GM23338 (cell line): Measurements from ENCODE around the gene LMAN2L. TPM values are rescaled to one million over a fixed set of nuclear protein-coding genes. Genes with fewer than 3 reads are reported as not detected.

Experiments used
- ATAC-seq: fragments of 200-7000 bp; cut with Tn5 transposase; 3 replicates; pipeline ENCODE4 v1.9.1; 2020
- DNase-seq: peaks from one replicate; pipeline ENCODE4 v3.0.0-alpha.2; 2015; ENCODE audit warnings: low spot score
- H2AFZ ChIP-seq: fragments of 200-600 bp; sonication (generic); 2 replicates; pipeline ENCODE4 v1.8.0; 2016; ENCODE audit warnings: antibody characterized with exemption, mild to moderate bottlenecking, moderate library complexity
- H3F3A ChIP-seq: fragments of 200-600 bp; sonication (generic); replicated peaks from 2 replicates; pipeline ENCODE4 v1.8.0; 2017; ENCODE audit warnings: antibody characterized with exemption, mixed run types, low read depth
- H3K27ac ChIP-seq: fragments of 200-600 bp; sonication (generic); 2 replicates; pipeline ENCODE4 v1.6.1; 2016; ENCODE audit warnings: low read depth
- H3K27me3 ChIP-seq: fragments of 200-600 bp; sonication (generic); 2 replicates; pipeline ENCODE4 v1.8.0; 2016; ENCODE audit warnings: mild to moderate bottlenecking, mixed run types, moderate library complexity; ENCODE audit not compliant: insufficient read depth
- H3K36me3 ChIP-seq: fragments of 200-600 bp; sonication (generic); 2 replicates; pipeline ENCODE4 v1.8.0; 2016; ENCODE audit warnings: mild to moderate bottlenecking; ENCODE audit not compliant: insufficient read depth
- H3K4me1 ChIP-seq: fragments of 200-600 bp; sonication (generic); 2 replicates; pipeline ENCODE4 v1.8.0; 2016; ENCODE audit warnings: mild to moderate bottlenecking, moderate library complexity; ENCODE audit not compliant: insufficient read depth
- H3K4me2 ChIP-seq: fragments of 200-600 bp; sonication (generic); 2 replicates; pipeline ENCODE4 v1.7.1; 2017; ENCODE audit warnings: mixed run types
- H3K4me3 ChIP-seq: fragments of 200-600 bp; sonication (generic); 2 replicates; pipeline ENCODE4 v1.6.1; 2016; ENCODE audit warnings: mixed run types
- H3K79me2 ChIP-seq: fragments of 200-600 bp; sonication (generic); replicated peaks from 2 replicates; pipeline ENCODE4 v1.8.0; 2017; ENCODE audit warnings: mild to moderate bottlenecking; ENCODE audit not compliant: insufficient read depth
- H3K9me2 ChIP-seq: fragments of 200-600 bp; sonication (generic); 2 replicates; pipeline ENCODE4 v1.8.0; 2017; ENCODE audit not compliant: insufficient read depth
- H4K20me1 ChIP-seq: fragments of 200-600 bp; sonication (generic); replicated peaks from 2 replicates; pipeline ENCODE4 v1.8.0; 2017; ENCODE audit warnings: mild to moderate bottlenecking; ENCODE audit not compliant: insufficient read depth
- H3K27ac Mint-ChIP-seq: 2 replicates; pipeline ENCODE4 v1.8.0; 2020; ENCODE audit warnings: inconsistent platforms, mild to moderate bottlenecking, moderate library complexity, mixed read lengths
- H3K27me3 Mint-ChIP-seq: 3 replicates; pipeline ENCODE4 v1.8.0; 2022; ENCODE audit warnings: low read depth, mild to moderate bottlenecking, moderate library complexity, mixed read lengths, inconsistent platforms; ENCODE audit not compliant: insufficient read depth, poor library complexity
- H3K36me3 Mint-ChIP-seq: 3 replicates; pipeline ENCODE4 v1.8.0; 2021; ENCODE audit warnings: low read depth, mild to moderate bottlenecking, inconsistent platforms, moderate library complexity, mixed read lengths
- H3K4me1 Mint-ChIP-seq: 3 replicates; pipeline ENCODE4 v1.8.0; 2020; ENCODE audit warnings: mild to moderate bottlenecking, inconsistent platforms, mixed read lengths
- H3K4me3 Mint-ChIP-seq: 3 replicates; pipeline ENCODE4 v1.8.0; 2021; ENCODE audit warnings: moderate library complexity, mild to moderate bottlenecking, inconsistent platforms, mixed read lengths
- H3K9me3 Mint-ChIP-seq: 3 replicates; pipeline ENCODE4 v1.8.0; 2020; ENCODE audit warnings: moderate library complexity, mild to moderate bottlenecking, inconsistent platforms, mixed read lengths
- CREB1 ChIP-seq: fragments of 250-450 bp; sonication (Bioruptor Pico); IDR thresholded peaks from 2 replicates; pipeline ENCODE4 v1.5.0; 2020; ENCODE audit warnings: low read depth, mild to moderate bottlenecking, moderate library complexity
- CTCF ChIP-seq, 2 experiments: fragments of 200-600 bp in 1 of 2; sonication (generic) in 1 of 2; conservative IDR thresholded peaks; 2 replicates each; pipeline versions ENCODE4 v1.5.1 to v1.6.1; 2016 to 2017; ENCODE audit warnings: antibody characterized with exemption in 2 of 2, low read depth in 2 of 2, mild to moderate bottlenecking in 2 of 2, moderate library complexity in 1 of 2
- ETS1 ChIP-seq: IDR thresholded peaks from 2 replicates; pipeline ENCODE4 v1.6.1; 2016; ENCODE audit warnings: antibody characterized with exemption
- EZH2 ChIP-seq: fragments of 200-600 bp; sonication (generic); IDR thresholded peaks from one replicate; pipeline ENCODE4 v1.8.0; 2017; ENCODE audit warnings: antibody characterized with exemption, mild to moderate bottlenecking, low read depth; ENCODE audit not compliant: unreplicated experiment
- EZH2phosphoT487 ChIP-seq: fragments of 200-600 bp; sonication (generic); IDR thresholded peaks from one replicate; pipeline ENCODE4 v1.8.1; 2018; ENCODE audit warnings: antibody characterized with exemption; ENCODE audit not compliant: unreplicated experiment
- JUNB ChIP-seq: IDR thresholded peaks from one replicate; pipeline ENCODE4 v1.6.1; 2016; ENCODE audit warnings: antibody characterized with exemption; ENCODE audit not compliant: unreplicated experiment
- NANOG ChIP-seq: IDR thresholded peaks from 2 replicates; pipeline ENCODE4 v1.6.1; 2016; ENCODE audit warnings: antibody characterized with exemption, borderline replicate concordance
- POLR2AphosphoS5 ChIP-seq: IDR thresholded peaks from 2 replicates; pipeline ENCODE4 v1.6.1; 2016; ENCODE audit warnings: antibody characterized with exemption, low read depth
- STAT1 ChIP-seq: IDR thresholded peaks from one replicate; pipeline ENCODE4 v1.6.1; 2016; ENCODE audit warnings: antibody characterized with exemption; ENCODE audit not compliant: unreplicated experiment
- ZNF331 ChIP-seq: fragments of 250-450 bp; sonication (Bioruptor Pico); IDR thresholded peaks from 2 replicates; pipeline ENCODE4 v1.5.0; 2020; ENCODE audit warnings: low read depth, mild to moderate bottlenecking, moderate library complexity
- ZNF462 ChIP-seq: fragments of 250-450 bp; sonication (Bioruptor Pico); IDR thresholded peaks from 2 replicates; pipeline ENCODE4 v1.5.0; 2020; ENCODE audit warnings: mild to moderate bottlenecking, moderate library complexity
- polyA plus RNA-seq: library from polyadenylated mRNA; unstranded; fragments of >200 nt; fragmentation: Nextera tagmentation; extraction: Ambion mirVana; gene quantifications from 2 replicates; pipeline ENCODE4 v1.2.1, GENCODE V29; 2016
- total RNA-seq: library from RNA; depleted of rRNA; stranded (reverse); fragments of >200 nt; shearing (Covaris generic); gene quantifications from 2 replicates; pipeline ENCODE4 v1.2.3, GENCODE V29; 2014
- TF ChIP-seq, protein P1 (sequence below): IDR thresholded peaks from one replicate; pipeline ENCODE4 v1.6.1; 2018; ENCODE audit warnings: antibody characterized with exemption; ENCODE audit not compliant: unreplicated experiment

The LMAN2L gene
- total and polyA plus RNA-seq, 2 experiments from 2014 or later: 11.8 to 15.8 TPM

DNA sequence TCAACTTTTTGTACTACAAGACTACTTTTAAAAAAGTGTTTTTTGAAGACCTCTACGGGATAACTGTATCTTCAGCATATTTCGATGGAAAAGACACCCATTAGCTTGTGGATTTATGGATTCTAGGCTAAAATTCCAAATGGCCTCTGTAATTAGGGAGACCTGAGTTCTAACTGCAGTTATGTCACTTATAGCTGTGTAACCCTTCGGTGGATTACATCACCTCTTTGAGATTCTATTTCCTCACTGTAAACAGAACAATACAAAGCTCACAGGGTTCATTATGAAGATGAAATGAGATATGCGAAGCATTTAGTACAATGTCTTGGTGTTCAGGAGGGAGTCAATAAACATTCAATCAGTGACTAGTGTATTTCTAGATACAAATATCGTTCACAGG, 24.2 kb downstream of the LMAN2L start:
- H3K9me3 Mint-ChIP-seq: no peaks in the 10 kb centered on the region
- DNase-seq: no peak
- H3K4me2 ChIP-seq: no peak overlapping the region
- no peaks in the 10 kb centered on the region for H3K4me1 ChIP-seq
- H4K20me1 ChIP-seq: 0 out of 2 replicates have a peak, but pooled peaks cover 5% of the 10 kb centered on the region
- peaks cover 13% of the 10 kb centered on the region for H3K36me3 Mint-ChIP-seq
- no peak overlapping the region for H3K4me3 ChIP-seq
- no peaks in the 10 kb centered on the region for H3K9me2 ChIP-seq
- no peak overlapping the region; the same call in 1 of the 2 replicates for H3K27ac Mint-ChIP-seq
- no peak overlapping the region for H2AFZ ChIP-seq
- ATAC-seq: no peak
- H3K27me3 ChIP-seq: no peaks in the 10 kb centered on the region
- TF ChIP-seq CREB1 (CRISPR knock-in tag) (no peak), EZH2 (no peak), ETS1 (no peak), EZH2phosphoT487 (no peak), NANOG (no peak), JUNB (no peak), CTCF (conservative IDR thresholded peaks at IDR 0.05; ENCODE audit: low read depth in 2 of 2) (no peak), STAT1 (no peak), ZNF331 (CRISPR knock-in tag) (no peak), POLR2AphosphoS5 (no peak), ZNF462 (CRISPR knock-in tag) (no peak)
- TF ChIP-seq, protein P1, sequence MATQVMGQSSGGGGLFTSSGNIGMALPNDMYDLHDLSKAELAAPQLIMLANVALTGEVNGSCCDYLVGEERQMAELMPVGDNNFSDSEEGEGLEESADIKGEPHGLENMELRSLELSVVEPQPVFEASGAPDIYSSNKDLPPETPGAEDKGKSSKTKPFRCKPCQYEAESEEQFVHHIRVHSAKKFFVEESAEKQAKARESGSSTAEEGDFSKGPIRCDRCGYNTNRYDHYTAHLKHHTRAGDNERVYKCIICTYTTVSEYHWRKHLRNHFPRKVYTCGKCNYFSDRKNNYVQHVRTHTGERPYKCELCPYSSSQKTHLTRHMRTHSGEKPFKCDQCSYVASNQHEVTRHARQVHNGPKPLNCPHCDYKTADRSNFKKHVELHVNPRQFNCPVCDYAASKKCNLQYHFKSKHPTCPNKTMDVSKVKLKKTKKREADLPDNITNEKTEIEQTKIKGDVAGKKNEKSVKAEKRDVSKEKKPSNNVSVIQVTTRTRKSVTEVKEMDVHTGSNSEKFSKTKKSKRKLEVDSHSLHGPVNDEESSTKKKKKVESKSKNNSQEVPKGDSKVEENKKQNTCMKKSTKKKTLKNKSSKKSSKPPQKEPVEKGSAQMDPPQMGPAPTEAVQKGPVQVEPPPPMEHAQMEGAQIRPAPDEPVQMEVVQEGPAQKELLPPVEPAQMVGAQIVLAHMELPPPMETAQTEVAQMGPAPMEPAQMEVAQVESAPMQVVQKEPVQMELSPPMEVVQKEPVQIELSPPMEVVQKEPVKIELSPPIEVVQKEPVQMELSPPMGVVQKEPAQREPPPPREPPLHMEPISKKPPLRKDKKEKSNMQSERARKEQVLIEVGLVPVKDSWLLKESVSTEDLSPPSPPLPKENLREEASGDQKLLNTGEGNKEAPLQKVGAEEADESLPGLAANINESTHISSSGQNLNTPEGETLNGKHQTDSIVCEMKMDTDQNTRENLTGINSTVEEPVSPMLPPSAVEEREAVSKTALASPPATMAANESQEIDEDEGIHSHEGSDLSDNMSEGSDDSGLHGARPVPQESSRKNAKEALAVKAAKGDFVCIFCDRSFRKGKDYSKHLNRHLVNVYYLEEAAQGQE: no peak
- no peaks in the 10 kb centered on the region for H3K79me2 ChIP-seq
- peaks cover 3% of the 10 kb centered on the region for H3K36me3 ChIP-seq
- H3K27me3 Mint-ChIP-seq: no peaks in the 10 kb centered on the region
- H3K4me3 Mint-ChIP-seq: no peak overlapping the region
- H3F3A ChIP-seq: no peaks in the 10 kb centered on the region
- no peak overlapping the region for H3K27ac ChIP-seq
- H3K4me1 Mint-ChIP-seq: peaks cover 3% of the 10 kb centered on the region; the same call in 1 of the 3 replicates
